Measurements from ENCODE around the gene FYB1.

Gene FYB1

GRCh38 chr5:39114155-39114554, 105.2 kb downstream of the FYB1 start:
- no peak for DNase-seq
- Histone ChIP-seq H3K36me3 (no peaks in the 10 kb centered on the region), H3K4me1 (no peaks in the 10 kb centered on the region), H3K27me3 (peaks cover 83% of the 10 kb centered on the region), H3K4me3 (ENCODE audit: low read depth, low read length) (no peak overlapping the region), H3K9me3 (no peaks in the 10 kb centered on the region)
- no peak for TF ChIP-seq CTCF (IDR thresholded peaks at IDR 0.05; ENCODE audit: low read depth, low read length)

DNA sequence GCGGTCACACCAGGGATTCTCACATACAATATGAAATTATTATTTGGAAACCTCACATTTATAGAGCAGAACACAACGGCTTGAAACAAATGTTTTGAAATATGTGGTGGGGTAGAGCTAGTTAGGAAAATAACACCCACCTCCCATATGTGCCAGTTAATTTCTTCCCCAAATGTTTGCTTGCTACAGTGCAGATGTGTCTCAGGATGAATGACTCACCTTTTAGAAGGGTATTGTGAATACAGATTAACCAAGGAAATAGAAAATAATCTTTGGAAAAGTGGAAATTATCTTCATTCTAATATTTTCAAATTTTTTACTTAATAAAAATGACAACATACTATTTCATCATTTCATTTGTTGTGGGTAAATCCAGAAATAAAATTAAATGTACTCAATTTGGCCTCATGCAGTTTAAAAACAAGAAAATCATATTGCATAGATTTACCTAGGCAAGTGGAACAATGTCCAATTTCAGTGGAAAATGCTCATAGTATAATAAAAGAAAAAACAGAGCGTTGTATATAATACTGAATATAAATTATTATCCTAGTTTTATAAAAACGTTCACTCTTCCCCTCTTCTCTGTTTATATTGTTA, 105.9 kb downstream of the FYB1 start:
- Histone ChIP-seq H3K27me3 (peaks cover 76% of the 10 kb centered on the region), H3K36me3 (no peaks in the 10 kb centered on the region), H3K9me3 (no peaks in the 10 kb centered on the region), H3K4me3 (ENCODE audit: low read depth, low read length) (no peak overlapping the region), H3K4me1 (no peaks in the 10 kb centered on the region)
- no peak for DNase-seq
- TF ChIP-seq CTCF (IDR thresholded peaks at IDR 0.05; ENCODE audit: low read depth, low read length) = no peak

- no peaks in the 10 kb centered on the region for H3K9me3 ChIP-seq
- peaks cover 43% of the 10 kb centered on the region for H3K27me3 ChIP-seq
- no peak overlapping the region for H3K4me3 ChIP-seq (ENCODE audit: low read depth, low read length)
- DNase-seq = no peak
- H3K4me1 ChIP-seq = no peaks in the 10 kb centered on the region
- TF ChIP-seq CTCF (IDR thresholded peaks at IDR 0.05; ENCODE audit: low read depth, low read length) = no peak
- no peaks in the 10 kb centered on the region for H3K36me3 ChIP-seq
These were observed 109.8 kb downstream of the FYB1 start for GRCh38 chr5:39109606-39110005.

GRCh38 chr5:39108987-39109386, 110.4 kb downstream of the FYB1 start:
- no peak for TF ChIP-seq CTCF (IDR thresholded peaks at IDR 0.05; ENCODE audit: low read depth, low read length)
- Histone ChIP-seq H3K4me3 (ENCODE audit: low read depth, low read length) (no peak overlapping the region), H3K9me3 (no peaks in the 10 kb centered on the region), H3K36me3 (no peaks in the 10 kb centered on the region), H3K27me3 (peaks cover 38% of the 10 kb centered on the region), H3K4me1 (no peaks in the 10 kb centered on the region)
- DNase-seq = no peak

- no peak for DNase-seq
- Histone ChIP-seq H3K36me3 (no peaks in the 10 kb centered on the region), H3K4me1 (no peaks in the 10 kb centered on the region), H3K27me3 (peaks cover 23% of the 10 kb centered on the region), H3K4me3 (ENCODE audit: low read depth, low read length) (no peak overlapping the region), H3K9me3 (no peaks in the 10 kb centered on the region)
- no peak for TF ChIP-seq CTCF (IDR thresholded peaks at IDR 0.05; ENCODE audit: low read depth, low read length)
These were observed 112.0 kb downstream of the FYB1 start for GRCh38 chr5:39107350-39107749.

GRCh38 chr5:39106322-39106721, 113.0 kb downstream of the FYB1 start:
- H3K4me1 ChIP-seq = no peaks in the 10 kb centered on the region
- H3K4me3 ChIP-seq (ENCODE audit: low read depth, low read length) = no peak overlapping the region
- TF ChIP-seq CTCF (IDR thresholded peaks at IDR 0.05; ENCODE audit: low read depth, low read length) = peak; percentile 25; the same call in 1 of the 2 replicates
- H3K9me3 ChIP-seq = no peaks in the 10 kb centered on the region
- H3K36me3 ChIP-seq = no peaks in the 10 kb centered on the region
- DNase-seq = no peak
- peaks cover 15% of the 10 kb centered on the region for H3K27me3 ChIP-seq
